HG03064 (cell line): ENCODE measurements around the gene SLF2.

Source experiments
- ATAC-seq: cut with Tn5 transposase; IDR thresholded peaks from one replicate; pipeline ENCODE4 v1.9.1; 2021; ENCODE audit warnings: low read depth; ENCODE audit not compliant: unreplicated experiment

The SLF2 gene

GRCh38 chr10:100996678-100997359 is 84.1 kb downstream of the SLF2 start:
- ATAC-seq: no peak

- peak; percentile 23 for ATAC-seq
These were observed 84.8 kb downstream of the SLF2 start for GRCh38 chr10:100997360-100998182.

GRCh38 chr10:100998183-100998990 is 85.6 kb downstream of the SLF2 start:
- peak; percentile 30 for ATAC-seq

- peak; percentile 35 for ATAC-seq
These were observed 86.4 kb downstream of the SLF2 start for GRCh38 chr10:100998991-100999741.

DNA sequence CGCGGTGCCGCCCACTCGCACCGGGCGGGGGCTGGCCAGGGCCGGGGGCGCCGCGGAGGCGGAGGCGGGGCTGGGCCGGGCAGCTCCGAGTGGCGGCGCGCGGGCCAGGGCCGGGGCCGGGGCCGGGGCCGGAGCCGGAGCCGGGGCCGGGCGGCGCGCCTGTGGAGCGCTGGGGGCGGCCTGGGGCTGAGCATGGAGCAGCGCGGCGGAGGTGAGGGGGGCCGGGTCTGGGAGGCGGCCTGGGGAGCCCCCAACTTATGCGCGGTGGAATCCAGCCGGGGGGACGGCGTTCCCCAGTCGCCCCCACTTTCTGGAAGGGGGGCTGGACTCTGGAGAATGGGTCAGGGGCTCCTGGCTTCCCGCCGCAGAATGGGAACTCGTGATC is 87.0 kb downstream of the SLF2 start, which contains the start of gene LZTS2:
TSS of gene LZTS2 (plus strand) at position 67 of the 385 bp plus-strand sequence. CDS start 2,731 bp downstream, outside the sequence.
- no peak for ATAC-seq

DNA sequence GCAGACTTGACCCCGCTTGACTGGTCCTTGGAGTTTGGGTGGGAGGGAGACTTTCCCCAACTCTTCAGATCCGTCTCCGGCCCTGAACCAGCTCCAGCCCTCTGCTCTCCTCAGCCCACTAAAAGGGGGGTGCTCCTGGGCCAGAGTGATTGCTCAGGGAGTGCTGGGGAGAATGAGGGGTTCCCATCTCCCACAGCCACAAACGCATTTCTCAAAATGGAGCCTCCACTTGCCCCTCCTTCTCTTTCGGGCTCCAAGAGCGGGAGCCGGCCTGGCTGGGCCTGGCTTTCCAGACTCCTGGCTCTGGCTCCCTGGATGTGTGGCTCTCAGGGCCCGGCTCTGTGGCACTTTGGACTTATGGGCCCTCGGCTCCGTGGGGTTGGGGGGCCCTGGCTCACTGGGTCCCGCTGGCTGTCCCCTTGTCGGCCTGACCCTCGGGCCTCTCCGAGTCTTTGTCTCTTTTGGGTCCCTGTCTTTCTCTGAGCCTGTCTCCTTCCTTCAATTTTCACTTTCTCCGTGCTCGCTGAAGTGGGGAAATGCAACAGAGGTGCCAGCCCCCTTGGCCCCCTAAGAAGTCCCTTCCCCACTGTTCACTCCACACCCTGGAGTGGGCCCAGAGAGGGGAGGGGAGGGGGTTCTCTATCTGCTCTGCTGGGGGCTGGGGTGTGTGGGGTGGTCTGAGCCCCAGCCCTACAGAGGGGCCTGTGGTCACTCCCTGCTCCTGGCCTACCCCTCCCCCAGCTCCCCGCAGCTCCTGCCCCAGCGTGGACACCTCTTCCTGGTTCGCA is 87.6 kb downstream of the SLF2 start:
- no peak for ATAC-seq

DNA sequence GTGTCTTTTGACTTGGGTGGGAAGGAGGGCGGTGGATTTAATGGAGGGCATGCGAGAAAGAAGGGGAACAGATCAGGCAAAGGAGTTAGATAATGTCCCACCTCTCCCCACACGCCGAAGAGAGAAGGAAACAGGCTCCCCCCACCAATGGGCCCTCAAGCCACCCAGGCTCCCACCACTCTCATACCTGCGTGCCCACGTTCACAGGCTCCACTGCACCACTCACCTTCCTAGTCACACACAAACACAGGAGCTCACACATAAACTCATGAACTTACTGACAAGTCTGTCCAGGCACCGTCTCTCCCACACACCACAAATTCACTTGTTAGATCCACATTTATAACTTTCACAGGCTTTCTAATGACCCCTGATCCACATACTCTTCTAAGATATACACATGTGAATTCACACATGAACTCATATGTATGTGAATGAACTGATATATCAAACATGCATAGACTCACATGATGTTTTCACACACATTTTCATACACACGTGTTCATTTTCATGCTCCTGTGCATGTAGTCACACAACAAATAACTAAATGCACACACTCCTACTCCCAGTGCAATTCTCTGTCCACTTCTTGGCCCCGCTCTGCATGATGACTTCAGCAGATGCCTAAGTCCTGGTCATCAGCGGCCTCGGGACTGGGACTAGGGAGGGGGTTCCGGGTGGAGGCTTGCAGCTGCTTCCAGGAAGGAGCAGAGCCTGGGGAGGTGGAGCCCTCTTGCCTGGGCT is 88.3 kb downstream of the SLF2 start:
- no peak for ATAC-seq

GRCh38 chr10:101001659-101002035 is 88.9 kb downstream of the SLF2 start:
- no peak for ATAC-seq

DNA sequence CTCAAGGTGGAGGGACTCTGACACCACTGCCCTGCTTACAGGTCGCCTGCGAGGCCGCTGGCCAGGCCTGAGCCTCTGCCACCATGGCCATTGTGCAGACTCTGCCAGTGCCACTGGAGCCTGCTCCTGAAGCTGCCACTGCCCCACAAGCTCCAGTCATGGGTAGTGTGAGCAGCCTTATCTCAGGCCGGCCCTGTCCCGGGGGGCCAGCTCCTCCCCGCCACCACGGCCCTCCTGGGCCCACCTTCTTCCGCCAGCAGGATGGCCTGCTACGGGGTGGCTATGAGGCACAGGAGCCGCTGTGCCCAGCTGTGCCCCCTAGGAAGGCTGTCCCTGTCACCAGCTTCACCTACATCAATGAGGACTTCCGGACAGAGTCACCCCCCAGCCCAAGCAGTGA is 89.7 kb downstream of the SLF2 start:
- ATAC-seq: no peak

DNA sequence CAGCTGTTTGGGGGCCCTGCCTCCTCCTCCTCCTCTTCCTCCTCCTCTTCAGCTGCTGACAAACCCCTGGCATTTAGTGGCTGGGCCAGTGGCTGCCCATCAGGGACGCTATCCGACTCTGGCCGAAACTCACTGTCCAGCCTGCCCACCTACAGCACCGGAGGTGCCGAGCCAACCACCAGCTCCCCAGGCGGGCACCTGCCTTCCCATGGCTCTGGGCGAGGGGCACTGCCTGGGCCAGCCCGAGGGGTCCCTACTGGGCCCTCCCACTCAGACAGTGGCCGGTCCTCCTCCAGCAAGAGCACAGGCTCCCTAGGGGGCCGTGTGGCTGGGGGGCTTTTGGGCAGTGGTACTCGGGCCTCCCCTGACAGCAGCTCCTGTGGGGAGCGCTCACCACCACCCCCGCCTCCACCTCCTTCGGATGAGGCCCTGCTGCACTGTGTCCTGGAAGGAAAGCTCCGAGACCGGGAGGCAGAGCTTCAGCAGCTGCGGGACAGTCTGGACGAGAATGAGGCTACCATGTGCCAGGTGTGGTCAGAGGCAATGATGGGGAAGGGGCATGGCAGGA is 91.0 kb downstream of the SLF2 start:
- ATAC-seq: no peak

DNA sequence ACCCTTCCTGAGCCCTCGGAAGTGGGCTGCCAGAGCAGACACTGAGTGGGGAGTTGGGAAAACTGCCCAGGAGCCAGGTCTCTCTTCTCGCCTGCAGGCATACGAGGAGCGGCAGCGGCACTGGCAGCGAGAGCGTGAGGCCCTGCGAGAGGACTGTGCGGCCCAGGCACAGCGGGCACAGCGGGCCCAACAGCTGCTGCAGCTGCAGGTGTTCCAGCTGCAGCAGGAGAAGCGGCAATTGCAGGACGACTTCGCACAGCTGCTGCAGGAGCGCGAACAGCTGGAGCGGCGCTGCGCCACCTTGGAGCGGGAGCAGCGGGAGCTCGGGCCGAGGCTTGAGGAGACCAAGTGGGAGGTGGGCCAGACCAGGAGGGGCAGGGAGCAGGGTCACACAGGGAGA is 92.6 kb downstream of the SLF2 start:
- ATAC-seq: no peak

GRCh38 chr10:101005869-101006567 is 93.3 kb downstream of the SLF2 start:
- no peak for ATAC-seq

DNA sequence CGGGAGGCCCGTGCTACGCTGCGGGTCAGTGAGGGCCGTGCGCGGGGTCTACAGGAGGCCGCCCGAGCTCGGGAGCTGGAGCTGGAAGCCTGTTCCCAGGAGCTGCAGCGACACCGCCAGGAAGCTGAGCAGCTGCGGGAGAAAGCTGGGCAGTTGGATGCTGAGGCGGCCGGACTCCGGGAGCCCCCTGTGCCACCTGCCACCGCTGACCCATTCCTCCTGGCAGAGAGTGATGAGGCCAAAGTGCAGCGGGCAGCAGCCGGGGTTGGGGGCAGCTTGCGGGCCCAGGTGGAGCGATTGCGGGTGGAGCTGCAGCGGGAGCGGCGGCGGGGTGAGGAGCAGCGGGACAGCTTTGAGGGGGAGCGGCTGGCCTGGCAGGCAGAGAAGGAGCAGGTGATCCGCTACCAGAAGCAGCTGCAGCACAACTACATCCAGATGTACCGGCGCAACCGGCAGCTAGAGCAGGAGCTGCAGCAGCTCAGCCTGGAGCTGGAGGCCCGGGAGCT is 93.9 kb downstream of the SLF2 start:
- no peak for ATAC-seq

- no peak for ATAC-seq
These were observed 94.4 kb downstream of the SLF2 start for GRCh38 chr10:101007099-101007711.

DNA sequence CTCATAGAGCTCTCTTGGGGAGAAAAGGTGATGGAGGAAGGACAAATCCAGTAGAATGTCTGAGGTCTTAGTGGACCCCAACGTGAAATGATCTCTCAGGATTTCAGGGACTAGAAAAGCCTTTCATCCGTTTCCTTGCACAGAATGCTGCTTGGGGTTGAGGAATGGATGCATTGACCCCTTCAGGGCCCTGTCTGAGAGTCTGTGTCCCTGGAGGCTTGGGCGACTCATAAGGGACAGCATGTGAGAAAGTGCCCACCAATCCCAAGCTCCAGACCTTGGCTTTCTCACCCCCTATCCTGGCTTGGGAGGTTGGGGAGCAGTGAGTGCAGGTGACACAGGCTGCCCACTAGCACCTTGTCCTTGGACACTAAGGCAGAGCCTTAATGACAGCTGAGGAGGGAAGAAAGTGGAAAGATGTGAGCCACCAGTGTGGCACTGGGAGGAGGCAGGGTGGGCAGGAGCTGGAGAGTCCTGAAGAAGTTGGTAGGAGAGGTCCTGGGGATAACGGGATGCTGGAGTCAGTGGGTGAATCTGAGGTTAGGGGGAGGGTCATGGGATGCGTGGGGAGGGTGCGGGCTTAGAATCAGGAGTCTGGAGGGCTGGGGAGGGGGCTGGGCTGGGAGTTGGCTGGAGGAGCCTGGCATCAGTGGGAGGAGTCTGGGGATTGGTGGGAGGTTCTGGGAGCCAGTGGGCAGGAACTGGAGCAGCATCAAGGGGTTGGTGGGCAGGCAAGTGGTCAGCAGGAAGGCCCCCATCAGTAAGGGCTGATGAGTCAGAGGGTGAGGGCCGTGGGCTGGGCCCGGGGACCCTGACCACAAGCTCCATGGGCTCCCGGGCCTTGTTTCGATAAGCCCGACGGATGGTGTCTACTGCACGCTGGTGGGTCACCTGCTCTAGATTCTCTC is 95.4 kb downstream of the SLF2 start:
- ATAC-seq: no peak

GRCh38 chr10:101008823-101009423 is 96.2 kb downstream of the SLF2 start:
- ATAC-seq: no peak
